GM12878 (cell line): ENCODE results near the gene TCL1B. TPM values are rescaled to one million over a fixed set of nuclear protein-coding genes. Genes with fewer than 3 reads are reported as not detected.

ENCODE experiments used
- ATAC-seq: fragments of 200-7000 bp; cut with Tn5 transposase; 3 replicates; pipeline ENCODE4 v1.9.1; 2020; ENCODE audit warnings: mild to moderate bottlenecking, moderate library complexity
- BruUV-seq: library from RNA; stranded (reverse); fragments of 400-500 nt; replicated peaks from 2 replicates; lab custom pipeline; 2021; lab: Mats Ljungman, UMichigan
- CTCF ChIA-PET: fragments of 300-600 bp; sonication (Branson Sonifier 250); formaldehyde crosslinking; extraction: SDS; loops from one replicate; lab custom pipeline; 2021; ENCODE audit warnings: inconsistent platforms; lab: Yijun Ruan, JAX
- POLR2A ChIA-PET: fragments of 350-600 bp; formaldehyde crosslinking; extraction: SDS; loops from one replicate; lab custom pipeline; 2021; ENCODE audit warnings: inconsistent platforms; lab: Charles Lee
- RAD21 ChIA-PET: fragments of 300-600 bp; sonication (Branson Sonifier 250); formaldehyde crosslinking; loops from one replicate; lab custom pipeline; 2023; ENCODE audit warnings: antibody characterized with exemption; ENCODE audit not compliant: unreplicated experiment; lab: Charles Lee
- SMC1A ChIA-PET: fragments of 300-600 bp; sonication (Branson Sonifier 250); formaldehyde crosslinking; loops from one replicate; lab custom pipeline; 2023; ENCODE audit not compliant: unreplicated experiment, uncharacterized antibody; lab: Charles Lee
- DNase-seq: peaks from one replicate; pipeline ENCODE4 v3.0.0-alpha.2; 2011; ENCODE audit warnings: low read depth, low spot score
- FAIRE-seq: peaks from 3 replicates; lab custom pipeline; 2011; peaks lifted over from hg19 to GRCh38; lab: Jason Lieb, UNC
- H2AFZ ChIP-seq: 2 replicates; pipeline ENCODE4 v1.6.0; 2011; ENCODE audit warnings: low read depth, low read length, control low read depth; ENCODE audit not compliant: control insufficient read depth
- H3K27ac ChIP-seq: 2 replicates; pipeline ENCODE4 v1.5.1; 2011; ENCODE audit warnings: control low read depth; ENCODE audit not compliant: control insufficient read depth, insufficient read depth
- H3K27me3 ChIP-seq, 2 experiments: replicated peaks in 1 of 2; 2 replicates each; pipeline versions ENCODE4 v1.6.0 to v1.6.1; 2011; ENCODE audit warnings: low read length in 1 of 2; ENCODE audit not compliant: control insufficient read depth in 2 of 2, insufficient read depth in 2 of 2
- H3K36me3 ChIP-seq, 2 experiments: 2 replicates each; pipeline ENCODE4 v1.5.1; 2011; ENCODE audit warnings: low read length in 1 of 2; ENCODE audit not compliant: control insufficient read depth in 2 of 2, insufficient read depth in 2 of 2
- H3K4me1 ChIP-seq: 2 replicates; pipeline ENCODE4 v1.6.1; 2011; ENCODE audit warnings: mild to moderate bottlenecking, low read length, moderate library complexity, mixed read lengths; ENCODE audit not compliant: control insufficient read depth, insufficient read depth
- H3K4me2 ChIP-seq: 2 replicates; pipeline ENCODE4 v1.6.0; 2011; ENCODE audit warnings: control low read depth; ENCODE audit not compliant: control insufficient read depth, insufficient read depth
- H3K4me3 ChIP-seq: fragments of 200-600 bp; sonication (generic); 2 replicates; pipeline ENCODE4 v1.5.1; 2016
- H3K79me2 ChIP-seq: 2 replicates; pipeline ENCODE4 v1.6.0; 2011; ENCODE audit warnings: low read length; ENCODE audit not compliant: control insufficient read depth, insufficient read depth
- H3K9ac ChIP-seq: 2 replicates; pipeline ENCODE4 v1.8.0; 2011; ENCODE audit warnings: low read length, control low read depth, mixed read lengths; ENCODE audit not compliant: control insufficient read depth, insufficient read depth
- H3K9me3 ChIP-seq: replicated peaks from 3 replicates; pipeline ENCODE4 v1.5.1; 2011; ENCODE audit warnings: mild to moderate bottlenecking, low read length; ENCODE audit not compliant: control insufficient read depth, insufficient read depth
- H4K20me1 ChIP-seq: 2 replicates; pipeline ENCODE4 v1.6.0; 2011; ENCODE audit not compliant: control insufficient read depth, insufficient read depth
- ATF7 ChIP-seq: fragments of 450-650 bp; IDR thresholded peaks from 2 replicates; pipeline ENCODE4 v1.6.1; 2016; ENCODE audit warnings: low read depth, mild to moderate bottlenecking
- LARP7 ChIP-seq: fragments of 450-650 bp; IDR thresholded peaks from 2 replicates; pipeline ENCODE4 v1.6.1; 2017; ENCODE audit warnings: mild to moderate bottlenecking
- NBN ChIP-seq: fragments of 450-650 bp; IDR thresholded peaks from 2 replicates; pipeline ENCODE4 v1.6.1; 2016
- POU2F2 ChIP-seq: IDR thresholded peaks from 3 replicates; pipeline ENCODE4 v1.6.1; 2011; ENCODE audit warnings: low read depth, mild to moderate bottlenecking, low read length, borderline replicate concordance
- RAD21 ChIP-seq: IDR thresholded peaks from 2 replicates; pipeline ENCODE4 v1.6.1; 2011; ENCODE audit warnings: mild to moderate bottlenecking, low read depth, low read length, moderate library complexity; ENCODE audit not compliant: insufficient read depth
- RELA ChIP-seq: fragments of 450-650 bp; IDR thresholded peaks from 2 replicates; pipeline ENCODE4 v1.8.0; 2014; ENCODE audit warnings: borderline replicate concordance; ENCODE audit not compliant: partially characterized antibody
- RUNX3 ChIP-seq: IDR thresholded peaks from 2 replicates; pipeline ENCODE4 v1.6.1; 2012; ENCODE audit warnings: low read length, inconsistent platforms
- SMC3 ChIP-seq: IDR thresholded peaks from 2 replicates; pipeline ENCODE4 v1.6.1; 2011; ENCODE audit warnings: low read length, improper control_type of control experiment, borderline replicate concordance
- YY1 ChIP-seq: IDR thresholded peaks from 2 replicates; pipeline ENCODE4 v1.6.1; 2011; ENCODE audit warnings: low read depth, mild to moderate bottlenecking, low read length
- WGBS: methylation state at CpG from one replicate; pipeline ENCODE4 v1.1.6; 2016; ENCODE audit warnings: low lambda C conversion rate; ENCODE audit not compliant: insufficient replicate concordance, insufficient coverage; ENCODE audit errors: missing lambda C conversion rate; 5-methylcytosine and 5-hydroxymethylcytosine counted together
- in situ Hi-C: fragments of 300-500 bp; cut with MboI; formaldehyde crosslinking; loops from 9 replicates; pipeline ENCODE4 v1.14.3; 2018; ENCODE audit warnings: mixed read lengths
- intact Hi-C: fragments of 100-400 bp; cut with micrococcal nuclease; formaldehyde crosslinking; loops from one replicate; pipeline ENCODE4 v1.14.2; 2022; ENCODE audit not compliant: unreplicated experiment
- polyA plus RNA-seq, 11 experiments: library from polyadenylated mRNA; depleted of rRNA in 4 of 11; unstranded in 6 of 11; stranded (reverse) in 5 of 11; fragments of >200 nt; fragmentation: Nextera tagmentation in 4 of 11; fragmentation: Illumina TruSeq in 1 of 11; extraction: Ambion mirVana in 4 of 11; extraction: Trizol in 1 of 11; gene quantifications; 1 replicate in 1 of 11; 2 replicates in 10 of 11; pipeline versions ENCODE4 v1.2.1 to v1.2.3, GENCODE V29; 2011 to 2016; ENCODE audit warnings: inconsistent platforms in 2 of 11, missing spikeins in 2 of 11, low read depth in 1 of 11
- total RNA-seq, 4 experiments: library from RNA; depleted of rRNA in 3 of 4; stranded (reverse); fragments of >200 nt in 3 of 4; fragmentation: Illumina TruSeq in 1 of 4; extraction: Trizol in 1 of 4; gene quantifications; 2 replicates each; pipeline versions ENCODE4 v1.2.1 to v1.2.3, GENCODE V29; 2013 to 2021
- TF ChIP-seq, protein P1 (sequence below), 3 experiments: IDR thresholded peaks in 2 of 3; conservative IDR thresholded peaks in 1 of 3; 2 replicates each; pipeline ENCODE4 v1.5.1; 2011; ENCODE audit warnings: low read depth in 3 of 3, low read length in 3 of 3, mild to moderate bottlenecking in 3 of 3, control low read depth in 2 of 3, moderate library complexity in 2 of 3, inconsistent platforms in 1 of 3, mixed read lengths in 1 of 3; ENCODE audit not compliant: control insufficient read depth in 2 of 3, insufficient read depth in 1 of 3; ENCODE audit errors: extremely low read depth in 1 of 3

The TCL1B gene
- total and polyA plus RNA-seq, 10 of the 15 experiments (the other 5 are each of a cell fraction or from before 2014, with no cell fraction given), result 0.10 to 0.18 (median 0.13) TPM; not detected in 6

GRCh38 chr14:95683793-95684192, 2.4 kb upstream of the TCL1B start:
- ChIA-PET RAD21 (interaction anchor here (0.6 to 4.0 kb wide), 16 partner anchors 13 to 311 kb away, joined by 3 to 35 read pairs (median 4); no protein-coding TSS in a partner anchor), SMC1A (interaction anchor here (0.9 to 8.3 kb wide), 18 partner anchors 10 to 123 kb away, joined by 3 to 78 read pairs (median 6); partner anchors contain the start of gene TCL1A), CTCF (interaction anchor here (0.7 to 8.8 kb wide), 22 partner anchors 10 to 178 kb away, joined by 3 to 217 read pairs (median 6); no protein-coding TSS in a partner anchor), POLR2A (interaction anchor here (1.2 to 1.3 kb wide), 2 partner anchors 19 to 21 kb away, joined by 3 to 8 read pairs; no protein-coding TSS in a partner anchor)
- in situ Hi-C loops (loop anchor here (5.0 to 10.0 kb wide), 3 partner anchors 76 to 311 kb away; no protein-coding TSS in a partner anchor), intact Hi-C loops (loop anchor here (1.0 to 2.0 kb wide), 4 partner anchors 74 to 311 kb away; no protein-coding TSS in a partner anchor)
- Histone ChIP-seq H3K36me3 (no peaks in the 10 kb centered on the region), H3K27me3 (no peaks in the 10 kb centered on the region; a peak in 1 of 4 replicates), H3K4me3 (no peak overlapping the region), H3K79me2 (no peaks in the 10 kb centered on the region), H2AFZ (no peak overlapping the region), H3K27ac (no peak overlapping the region), H3K9me3 (no peaks in the 10 kb centered on the region), H3K9ac (no peak overlapping the region), H3K4me2 (no peak overlapping the region), H4K20me1 (no peaks in the 10 kb centered on the region), H3K4me1 (peaks cover 8% of the 10 kb centered on the region)
- DNase-seq (no peak), FAIRE-seq (peak; percentile 89), ATAC-seq (peak; percentile 94)
- 2% methylated on average over 4 of the region's 4 CpGs for WGBS
- TF ChIP-seq SMC3 (peak; percentile 88), LARP7 (no peak), POU2F2 (peak; percentile 42; the same call in 1 of the 3 replicates), RUNX3 (peak; percentile 57), YY1 (0 out of 2 replicates have a peak, but pooled peaks have one; percentile 47), RELA (peak; percentile 59), ATF7 (no peak), RAD21 (peak; percentile 95), NBN (0 out of 2 replicates have a peak, but pooled peaks have one; percentile 32)
- TF ChIP-seq, protein P1, sequence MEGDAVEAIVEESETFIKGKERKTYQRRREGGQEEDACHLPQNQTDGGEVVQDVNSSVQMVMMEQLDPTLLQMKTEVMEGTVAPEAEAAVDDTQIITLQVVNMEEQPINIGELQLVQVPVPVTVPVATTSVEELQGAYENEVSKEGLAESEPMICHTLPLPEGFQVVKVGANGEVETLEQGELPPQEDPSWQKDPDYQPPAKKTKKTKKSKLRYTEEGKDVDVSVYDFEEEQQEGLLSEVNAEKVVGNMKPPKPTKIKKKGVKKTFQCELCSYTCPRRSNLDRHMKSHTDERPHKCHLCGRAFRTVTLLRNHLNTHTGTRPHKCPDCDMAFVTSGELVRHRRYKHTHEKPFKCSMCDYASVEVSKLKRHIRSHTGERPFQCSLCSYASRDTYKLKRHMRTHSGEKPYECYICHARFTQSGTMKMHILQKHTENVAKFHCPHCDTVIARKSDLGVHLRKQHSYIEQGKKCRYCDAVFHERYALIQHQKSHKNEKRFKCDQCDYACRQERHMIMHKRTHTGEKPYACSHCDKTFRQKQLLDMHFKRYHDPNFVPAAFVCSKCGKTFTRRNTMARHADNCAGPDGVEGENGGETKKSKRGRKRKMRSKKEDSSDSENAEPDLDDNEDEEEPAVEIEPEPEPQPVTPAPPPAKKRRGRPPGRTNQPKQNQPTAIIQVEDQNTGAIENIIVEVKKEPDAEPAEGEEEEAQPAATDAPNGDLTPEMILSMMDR (IDR thresholded peaks at IDR 0.05 in 2 of 3, conservative IDR thresholded peaks at IDR 0.05 in 1 of 3; ENCODE audit: control insufficient read depth in 2 of 3, extremely low read depth in 1 of 3, insufficient read depth in 1 of 3, low read depth in 3 of 3, low read length in 3 of 3), result peak; percentile 90 to 99 (median 97)
- BruUV-seq, result no TSS peak
